Erythroblast (primary cell): ENCODE results near the gene MAPK8IP2.
"Not testable (repeated sequence)": the region's sequence is repeated elsewhere in the genome, so short reads cannot be mapped to it uniquely, and the experiment has no call there.

ENCODE experiments used
- GATA1 ChIP-seq: IDR thresholded peaks from 2 replicates; pipeline ENCODE4 v1.6.1; 2011; ENCODE audit warnings: low read depth, mild to moderate bottlenecking, control low read depth, low read length, moderate library complexity
- POLR2A ChIP-seq: IDR thresholded peaks from 2 replicates; pipeline ENCODE4 v1.6.1; 2011; ENCODE audit warnings: mild to moderate bottlenecking, low read length

DNA sequence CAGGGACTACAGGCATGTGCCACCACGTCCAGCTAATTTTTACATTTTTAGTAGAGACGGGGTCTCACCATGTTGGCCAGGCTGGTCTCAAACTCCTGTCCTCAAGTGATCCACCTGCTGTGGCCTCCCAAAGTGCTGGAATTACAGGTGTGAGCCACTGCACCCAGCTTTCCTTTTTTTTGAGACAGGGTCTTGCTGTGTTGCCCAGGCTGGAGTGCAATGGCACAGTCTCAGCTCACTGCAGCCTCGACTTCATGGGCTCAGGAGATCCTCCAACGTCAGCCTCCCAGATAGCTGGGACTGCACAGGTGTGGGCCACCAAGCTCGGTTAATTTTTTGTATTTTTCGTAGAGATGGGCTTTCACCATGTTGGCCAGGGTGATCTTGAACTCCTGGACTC is 54.1 kb downstream of the MAPK8IP2 start:
- not testable (repeated sequence) for TF ChIP-seq POLR2A, GATA1
